Gastrocnemius medialis (tissue), 4 donors: Measurements from ENCODE around the gene MYL2. TPM values are rescaled to one million over a fixed set of nuclear protein-coding genes. Genes with fewer than 3 reads are reported as not detected.

ENCODE experiments used
- ATAC-seq, 2 donors: fragments of 150-250 bp; one replicate each; pipeline ENCODE4 v1.9.1; 2016
- DNase-seq, 2 donors: peaks; one replicate each; pipeline ENCODE4 v3.0.0-alpha.2; 2019
- H3K27ac ChIP-seq, 4 donors: fragments of 200-600 bp; sonication (generic); 1 replicate in 1 of 4; 2 replicates in 3 of 4; pipeline ENCODE4 v1.5.1; 2016 to 2018; ENCODE audit warnings: mild to moderate bottlenecking in 2 of 4, moderate library complexity in 1 of 4
- H3K27me3 ChIP-seq, 3 donors: fragments of 200-600 bp; sonication (generic) in 2 of 3; 1 replicate in 1 of 3; 2 replicates in 2 of 3; pipeline versions ENCODE4 v1.5.1 to v1.6.0; 2016 to 2019; ENCODE audit warnings: mild to moderate bottlenecking in 1 of 3, moderate library complexity in 1 of 3
- H3K36me3 ChIP-seq, 2 donors: fragments of 200-600 bp; sonication (generic) in 1 of 2; one replicate each; pipeline ENCODE4 v1.5.1; 2017 to 2018
- H3K4me1 ChIP-seq, 2 donors: fragments of 200-600 bp; sonication (generic) in 1 of 2; one replicate each; pipeline ENCODE4 v1.5.1; 2016 to 2017; ENCODE audit warnings: mild to moderate bottlenecking in 2 of 2
- H3K4me3 ChIP-seq, 4 donors: fragments of 200-600 bp; sonication (generic) in 3 of 4; 1 replicate in 1 of 4; 2 replicates in 3 of 4; pipeline ENCODE4 v1.5.1; 2016 to 2019; ENCODE audit warnings: mild to moderate bottlenecking in 2 of 4
- H3K9me3 ChIP-seq, 3 donors: fragments of 200-600 bp; sonication (generic) in 2 of 3; 1 replicate in 1 of 3; 2 replicates in 2 of 3; pipeline ENCODE4 v1.5.1; 2016 to 2019
- CTCF ChIP-seq, 5 experiments: fragments of 450-650 bp in 3 of 5; fragments of 200-600 bp in 2 of 5; sonication (generic) in 2 of 5; IDR thresholded peaks in 4 of 5; conservative IDR thresholded peaks in 1 of 5; 1 replicate in 4 of 5; 2 replicates in 1 of 5; pipeline ENCODE4 v1.5.1; 2016 to 2019; ENCODE audit warnings: antibody characterized with exemption in 5 of 5, mild to moderate bottlenecking in 3 of 5, moderate library complexity in 3 of 5
- POLR2A ChIP-seq, 2 donors: fragments of 450-650 bp; IDR thresholded peaks; one replicate each; pipeline ENCODE4 v1.6.1; 2017; ENCODE audit warnings: antibody characterized with exemption in 2 of 2, mild to moderate bottlenecking in 2 of 2, moderate library complexity in 2 of 2
- in situ Hi-C, 4 donors: fragments of 200-750 bp; cut with MboI; loops; one replicate each; pipeline versions ENCODE4 v1.15.0 to v1.8.0; 2017; ENCODE audit warnings: low sequenced_read_pairs in 4 of 4
- intact Hi-C: fragments of 100-400 bp; cut with DNase I; formaldehyde crosslinking; loops from one replicate; pipeline ENCODE4 v1.15.1; 2023; ENCODE audit warnings: low total_unique reads
- total RNA-seq, 4 donors: library from RNA; depleted of rRNA; stranded (reverse); fragments of >200 nt; gene quantifications; one replicate each; pipeline versions ENCODE4 v1.1.0 to v1.2.3, GENCODE V29; 2016

MYL2 gene
- total RNA-seq, 4 donors from 2014 or later, result 817 to 5,649 (median 2,775) TPM

DNA sequence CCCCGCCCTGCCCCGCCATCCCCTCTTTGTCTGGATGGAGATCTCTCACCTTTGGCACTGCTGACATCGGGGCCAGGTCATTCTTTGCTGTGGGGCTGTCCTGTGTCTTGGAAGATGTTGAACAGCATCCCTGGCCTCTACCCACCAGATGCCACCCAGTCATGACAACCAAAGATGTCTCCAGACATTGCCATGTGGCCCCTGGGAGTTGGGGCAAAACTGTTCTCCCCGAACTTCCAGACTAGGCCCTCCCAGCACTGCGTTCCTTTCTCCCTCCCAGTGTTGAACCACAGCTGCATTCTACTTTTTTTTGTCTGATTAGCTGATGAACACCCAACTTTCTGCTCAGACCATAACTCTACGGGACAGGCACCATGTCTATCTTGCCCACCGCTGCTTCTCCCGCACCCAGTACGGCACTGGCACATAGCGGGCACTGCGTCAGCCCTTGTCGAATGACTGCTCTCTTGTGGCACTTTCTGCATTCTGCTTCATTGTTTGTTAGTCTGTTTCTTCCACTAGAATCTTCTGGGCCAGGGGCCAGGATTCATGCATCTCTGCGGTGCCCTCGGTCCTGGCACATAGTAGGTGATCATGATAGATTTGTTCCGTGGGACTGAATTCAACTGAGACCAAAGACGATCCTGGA lies 13.1 kb upstream of the MYL2 start:
- ATAC-seq (no peak), DNase-seq (no peak)
- Histone ChIP-seq H3K9me3 (no peaks in the 10 kb centered on the region), H3K4me1 (peaks cover 16 to 26% of the 10 kb centered on the region in 2 donors), H3K27ac (peak overlapping the region; percentile 61 to 82 (median 72)), H3K36me3 (no peaks in the 10 kb centered on the region), H3K4me3 (no peak overlapping the region), H3K27me3 (no peaks in the 10 kb centered on the region)
- in situ Hi-C loops (loop anchor here in 3 of 4 donors (10.0 to 25.0 kb wide), 2 partner anchors 379 to 381 kb away; no protein-coding TSS in a partner anchor), intact Hi-C loops (no loop called here)
- TF ChIP-seq CTCF (IDR thresholded peaks at IDR 0.05 in 4 of 5, conservative IDR thresholded peaks at IDR 0.05 in 1 of 5) (no peak), POLR2A (IDR thresholded peaks at IDR 0.05) (no peak)

DNA sequence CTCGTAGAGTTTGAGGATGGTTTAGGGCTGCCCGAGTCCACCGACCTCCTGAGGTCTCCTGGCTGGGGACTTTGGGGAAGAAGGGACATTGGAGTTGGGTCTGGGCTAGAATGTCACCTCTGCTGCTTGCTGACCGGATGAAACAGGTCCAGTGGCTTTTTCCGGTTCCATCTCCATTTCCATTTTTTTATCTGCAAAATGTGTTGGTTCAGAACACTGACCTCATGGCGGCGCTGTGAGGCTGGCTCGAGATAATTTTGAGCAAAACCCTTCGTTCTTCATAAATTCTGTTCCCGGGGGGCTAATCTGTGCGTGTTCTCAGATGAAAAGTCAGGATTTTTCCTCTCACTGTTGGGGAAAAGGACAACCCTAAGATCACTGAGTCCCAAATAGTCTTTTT lies 11.7 kb upstream of the MYL2 start:
- Histone ChIP-seq H3K27ac (peak overlapping the region; percentile 71 to 85 (median 78)), H3K27me3 (no peaks in the 10 kb centered on the region), H3K4me1 (peaks cover 24 to 26% of the 10 kb centered on the region in 2 donors), H3K36me3 (no peaks in the 10 kb centered on the region), H3K9me3 (no peaks in the 10 kb centered on the region), H3K4me3 (no peak overlapping the region)
- TF ChIP-seq POLR2A (IDR thresholded peaks at IDR 0.05) (no peak), CTCF (IDR thresholded peaks at IDR 0.05 in 4 of 5, conservative IDR thresholded peaks at IDR 0.05 in 1 of 5) (no peak)
- DNase-seq (no peak), ATAC-seq (no peak)
- intact Hi-C loops, result no loop called here
- in situ Hi-C loops, result loop anchor here in 3 of 4 donors (10.0 to 25.0 kb wide), 2 partner anchors 380 to 383 kb away; no protein-coding TSS in a partner anchor

GRCh38 chr12:110931315-110931728 lies 10.9 kb upstream of the MYL2 start:
- peak overlapping the region; percentile 71 to 85 (median 78) for H3K27ac ChIP-seq
- TF ChIP-seq POLR2A (IDR thresholded peaks at IDR 0.05) (no peak), CTCF (IDR thresholded peaks at IDR 0.05 in 4 of 5, conservative IDR thresholded peaks at IDR 0.05 in 1 of 5) (no peak)
- ATAC-seq, result peak; percentile 45 to 69
- intact Hi-C loops (no loop called here), in situ Hi-C loops (loop anchor here in 3 of 4 donors (10.0 to 25.0 kb wide), 2 partner anchors 381 to 383 kb away; no protein-coding TSS in a partner anchor)
- no peaks in the 10 kb centered on the region for H3K36me3 ChIP-seq
- H3K27me3 ChIP-seq, result no peaks in the 10 kb centered on the region
- no peaks in the 10 kb centered on the region for H3K9me3 ChIP-seq
- H3K4me3 ChIP-seq, result no peak overlapping the region
- peaks cover 20 to 30% of the 10 kb centered on the region in 2 donors for H3K4me1 ChIP-seq
- DNase-seq, result peak in 1 of 2 donors; percentile 75

DNA sequence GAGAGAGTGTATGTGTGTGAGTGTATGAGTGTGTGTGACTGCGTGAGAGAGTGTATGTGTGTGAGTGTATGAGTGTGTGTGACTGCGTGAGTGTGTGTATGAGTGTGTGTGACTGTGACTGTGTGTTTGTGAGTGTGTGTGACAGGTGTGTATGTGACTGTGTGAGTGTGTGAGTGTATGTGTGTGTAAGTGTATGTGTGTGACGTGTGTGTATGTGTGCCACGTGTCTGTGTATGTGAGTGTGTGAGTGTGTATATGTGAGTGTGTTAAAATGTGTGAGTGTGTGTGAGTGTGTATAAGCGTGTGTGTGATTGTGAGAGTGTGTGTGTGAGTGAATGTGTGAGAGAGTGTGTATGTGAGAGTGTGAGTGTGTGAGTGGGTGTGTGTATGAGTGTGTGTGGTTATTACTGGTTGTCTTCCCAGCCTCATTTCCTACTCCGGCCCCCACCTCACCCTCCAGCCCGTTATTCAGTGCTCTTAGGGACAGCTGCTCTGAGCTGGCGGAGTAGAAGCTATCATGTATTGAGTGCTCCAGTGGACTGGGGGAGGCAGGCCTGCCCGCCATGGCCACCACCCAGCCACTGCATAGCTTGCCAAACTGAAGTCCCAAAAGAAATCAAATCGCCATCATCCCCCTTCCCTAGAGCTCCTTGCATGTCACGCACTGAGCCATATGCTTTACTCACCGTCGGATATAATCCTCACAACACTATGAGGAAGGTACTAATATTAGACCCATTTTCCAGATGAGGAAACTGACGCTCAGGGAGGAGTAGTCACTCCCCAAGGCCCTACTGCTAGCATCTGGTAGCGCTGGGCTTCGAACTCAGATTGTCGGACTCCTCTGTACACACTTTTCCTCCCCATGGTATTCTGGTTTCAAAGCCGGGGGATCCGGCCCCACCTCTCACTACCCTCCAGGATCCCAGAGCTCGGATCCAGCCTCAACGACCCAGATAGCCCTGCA lies 10.3 kb upstream of the MYL2 start:
- ATAC-seq (no peak), DNase-seq (no peak)
- in situ Hi-C loops, result loop anchor here in 3 of 4 donors (10.0 to 25.0 kb wide), 2 partner anchors 382 to 384 kb away; no protein-coding TSS in a partner anchor
- H3K27me3 ChIP-seq, result no peaks in the 10 kb centered on the region
- no peak overlapping the region for H3K4me3 ChIP-seq
- H3K27ac ChIP-seq, result peak overlapping the region; percentile 71 to 85 (median 78)
- intact Hi-C loops, result no loop called here
- H3K4me1 ChIP-seq, result peaks cover 20 to 30% of the 10 kb centered on the region in 2 donors
- no peaks in the 10 kb centered on the region for H3K36me3 ChIP-seq
- no peak for TF ChIP-seq CTCF (IDR thresholded peaks at IDR 0.05 in 4 of 5, conservative IDR thresholded peaks at IDR 0.05 in 1 of 5)
- TF ChIP-seq POLR2A (IDR thresholded peaks at IDR 0.05), result no peak
- H3K9me3 ChIP-seq, result no peaks in the 10 kb centered on the region
